Brain pericyte (primary cell): ENCODE measurements around the gene DAB2IP.

Experiments
- DNase-seq: peaks from one replicate; pipeline ENCODE4 v3.0.0-alpha.2; 2012; ENCODE audit warnings: low read depth, low spot score

DAB2IP gene

DNA sequence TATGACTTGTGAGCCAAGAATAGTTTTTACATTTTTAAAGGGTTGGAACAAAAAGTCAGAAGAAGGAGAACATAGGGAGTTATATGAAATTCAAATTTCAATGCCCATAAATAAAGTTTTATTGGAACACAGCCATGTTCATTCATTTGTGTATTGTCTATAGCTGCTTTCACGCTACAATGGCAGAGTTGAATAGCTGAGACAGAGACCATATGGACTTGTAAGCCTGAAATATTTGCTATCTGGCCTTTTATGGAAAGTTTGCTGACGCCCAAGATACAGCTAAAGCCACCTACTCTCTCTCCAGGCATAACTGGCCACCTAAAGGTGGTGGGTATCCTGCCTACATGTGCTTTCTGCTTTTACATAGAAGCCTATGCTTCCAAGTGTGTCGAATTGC lies 10.9 kb downstream of the DAB2IP start:
- no peak for DNase-seq

DNA sequence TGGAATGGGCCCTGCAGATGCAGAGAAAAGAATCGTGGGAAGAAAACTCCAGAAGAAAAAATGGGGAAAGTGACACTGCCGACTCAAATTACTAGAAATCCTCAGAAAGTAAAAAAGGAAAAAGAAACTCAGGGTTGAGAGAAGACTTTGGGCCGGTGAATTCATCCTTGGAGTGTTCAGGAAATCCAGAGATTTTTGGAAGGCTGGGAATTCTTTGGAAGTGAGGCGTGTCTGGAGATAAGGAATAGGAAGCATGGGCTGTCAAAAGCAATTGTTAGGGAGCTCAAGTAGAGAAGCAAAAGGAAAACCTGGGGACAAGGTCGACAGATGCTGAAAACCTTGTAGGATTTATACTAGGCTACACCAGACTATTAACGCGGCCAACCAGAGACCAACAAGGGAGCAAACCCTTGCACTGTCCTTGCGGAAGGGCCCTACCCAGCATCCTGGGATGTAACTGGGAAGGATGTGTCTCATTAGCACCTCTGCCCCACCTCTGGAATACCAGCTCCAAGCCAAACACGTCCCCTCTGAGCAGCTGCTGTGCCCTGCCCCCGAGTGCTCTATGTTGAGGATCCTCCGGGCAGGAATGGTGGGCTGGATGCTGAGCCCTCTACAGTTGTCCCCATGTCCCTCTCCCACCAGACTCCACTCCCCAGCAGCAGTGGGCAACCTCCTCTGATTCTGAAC lies 11.6 kb downstream of the DAB2IP start:
- DNase-seq, result no peak

DNA sequence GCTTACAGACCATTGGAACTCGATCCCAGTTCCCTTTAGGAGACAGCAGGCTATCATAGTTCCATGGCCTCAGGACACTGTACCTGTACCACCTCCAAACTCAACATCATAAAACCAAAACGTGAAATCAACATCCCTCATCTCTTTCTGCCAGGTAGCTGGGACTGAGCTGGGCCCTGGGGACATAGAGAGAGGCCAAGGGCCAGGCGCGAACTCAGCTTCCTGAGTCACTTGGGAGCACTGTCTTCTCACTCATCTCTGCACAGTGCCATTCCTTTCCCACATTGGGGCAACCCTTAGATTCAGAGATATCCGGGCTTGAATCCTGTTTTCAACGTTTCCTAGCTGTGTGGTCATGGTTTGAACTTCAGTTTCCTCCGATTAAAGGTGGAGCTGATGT lies 12.2 kb downstream of the DAB2IP start:
- DNase-seq, result no peak

DNA sequence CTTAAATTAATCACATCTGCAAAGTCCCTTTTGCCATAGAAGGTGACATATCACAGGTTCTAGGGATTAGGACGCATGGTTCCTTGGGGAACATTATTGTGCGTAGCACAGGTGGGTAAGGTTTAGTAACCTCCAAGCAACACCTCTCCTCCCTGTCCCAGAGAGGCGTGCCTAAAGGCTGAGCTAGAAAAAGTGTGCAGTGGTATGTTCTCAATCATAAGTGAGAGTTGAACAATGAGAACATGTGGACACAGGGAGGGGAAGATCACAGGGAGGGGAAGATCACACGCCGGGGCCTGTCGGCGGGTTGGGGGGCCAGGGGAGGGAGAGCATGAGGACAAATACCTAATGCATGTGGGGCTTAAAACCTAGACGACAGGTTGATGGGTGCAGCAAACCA lies 14.9 kb downstream of the DAB2IP start:
- DNase-seq, result no peak

DNA sequence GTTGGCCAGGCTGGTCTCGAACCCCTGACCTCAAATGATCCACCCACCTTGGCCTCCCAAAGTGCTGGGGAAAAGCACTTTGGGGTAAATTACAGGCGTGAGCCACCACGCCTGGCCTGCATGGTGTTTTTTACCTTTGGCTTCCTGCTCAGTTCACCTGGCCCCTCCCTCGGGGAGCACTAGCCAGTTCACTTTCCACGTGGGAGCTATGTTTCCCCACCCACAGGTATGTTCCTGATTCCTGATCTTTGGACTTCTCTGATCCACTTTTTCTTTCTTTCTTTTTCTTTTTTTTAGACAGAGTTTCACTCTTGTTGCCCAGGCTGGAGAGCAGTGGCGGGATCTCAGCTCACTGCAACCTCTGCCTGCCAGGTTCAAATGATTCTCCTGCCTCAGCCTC lies 15.8 kb downstream of the DAB2IP start:
- no peak for DNase-seq

DNA sequence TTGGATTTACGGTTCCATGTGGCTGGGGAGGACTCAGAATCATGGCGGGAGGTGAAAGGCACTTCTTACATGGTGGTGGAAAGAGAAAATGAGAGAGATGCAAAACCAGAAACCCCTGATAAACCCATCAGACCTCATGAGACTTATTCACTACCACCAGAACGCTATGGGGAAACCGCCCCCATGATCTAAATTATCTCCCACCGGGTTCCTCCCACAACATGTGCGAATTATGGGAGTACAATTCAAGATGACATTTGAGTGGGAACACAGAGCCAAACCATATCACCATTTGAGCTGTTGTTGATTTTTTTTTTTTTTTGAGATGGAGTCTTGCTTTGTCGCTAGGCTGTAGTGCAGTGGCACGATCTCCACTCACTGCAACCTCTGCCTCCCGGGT lies 16.5 kb downstream of the DAB2IP start:
- no peak for DNase-seq

DNA sequence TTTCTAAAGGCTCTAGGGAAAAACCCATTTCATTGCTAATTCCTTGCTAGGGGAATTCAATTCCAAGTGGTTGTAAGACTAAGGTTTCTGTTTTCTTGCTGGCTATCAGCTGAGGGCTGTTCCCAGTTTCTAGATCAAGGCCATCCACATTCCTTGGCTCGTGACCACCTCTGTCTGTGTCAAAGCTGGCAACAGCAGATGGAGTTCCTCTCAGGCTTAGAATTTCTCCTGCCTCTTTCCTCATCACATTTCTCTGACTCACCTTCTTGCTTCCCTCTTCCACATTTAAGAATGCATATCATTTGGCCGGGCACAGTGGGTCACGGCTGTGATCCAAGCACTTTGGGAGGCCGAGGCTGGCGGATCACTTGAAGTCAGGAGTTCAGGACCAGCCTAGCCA lies 19.0 kb downstream of the DAB2IP start:
- DNase-seq, result no peak

DNA sequence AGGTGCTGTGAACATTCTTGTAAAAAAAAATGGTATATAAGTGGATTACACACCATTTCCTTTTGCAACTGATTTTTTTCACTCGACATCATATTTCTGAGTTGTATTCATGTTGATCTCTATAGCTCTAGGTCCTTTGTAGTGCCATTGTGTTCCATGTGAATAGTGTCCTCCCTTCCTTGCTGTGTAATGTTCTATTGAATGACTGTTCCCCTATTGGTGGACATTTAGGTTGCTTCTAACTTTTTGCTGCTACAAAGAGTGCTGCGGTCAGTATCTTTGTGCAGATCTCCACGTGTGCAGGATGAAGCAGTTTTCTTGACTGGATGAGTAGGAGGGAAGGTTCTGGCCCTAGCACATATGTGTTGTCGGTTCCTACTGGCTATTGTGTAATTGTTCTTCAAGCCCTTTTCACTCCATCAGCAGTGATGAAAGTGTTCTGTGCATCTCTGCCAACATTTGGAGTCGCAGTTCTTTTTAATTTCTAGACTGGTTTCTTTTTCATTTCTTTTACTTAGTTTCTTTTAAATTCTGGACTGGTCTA lies 20.2 kb downstream of the DAB2IP start:
- no peak for DNase-seq

DNA sequence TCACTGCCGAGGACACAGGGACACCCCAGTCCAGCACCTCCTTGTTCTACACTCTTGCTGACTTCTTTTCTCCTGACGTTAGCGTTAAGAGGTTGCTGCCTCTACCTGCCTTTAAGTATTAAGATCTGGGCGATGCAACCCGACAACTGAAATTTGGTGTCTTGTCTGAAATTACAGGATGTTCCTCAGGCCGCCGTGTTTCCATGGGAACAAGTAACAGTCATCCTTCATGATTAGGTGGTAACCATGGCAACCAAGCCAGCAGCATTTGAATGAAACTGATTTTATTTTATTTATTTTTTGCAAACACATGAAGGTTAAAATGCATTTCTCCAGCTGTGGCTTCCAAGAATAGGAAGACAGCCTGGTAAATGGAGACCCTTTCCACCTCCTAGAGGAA lies 20.8 kb downstream of the DAB2IP start:
- DNase-seq, result no peak

DNA sequence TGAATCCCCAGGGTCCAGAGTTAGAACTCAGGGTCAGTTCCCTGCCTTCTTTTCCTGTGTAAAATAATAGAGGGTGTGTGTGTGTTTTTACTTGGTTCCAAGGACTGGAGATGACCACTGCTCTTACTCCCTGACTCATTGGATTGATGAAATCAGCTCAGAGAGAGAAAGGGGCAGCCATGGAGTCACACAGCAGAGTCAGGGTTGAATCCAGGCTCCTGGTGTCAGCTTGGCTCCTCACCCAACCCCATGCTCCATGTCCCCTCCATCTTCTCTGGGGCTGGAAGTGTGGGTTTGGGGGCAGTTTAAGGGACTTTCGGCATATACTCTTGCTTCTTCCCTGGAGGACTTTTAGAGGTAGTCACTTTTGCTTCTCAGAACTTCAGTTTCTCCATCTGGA lies 21.6 kb downstream of the DAB2IP start:
- no peak for DNase-seq

DNA sequence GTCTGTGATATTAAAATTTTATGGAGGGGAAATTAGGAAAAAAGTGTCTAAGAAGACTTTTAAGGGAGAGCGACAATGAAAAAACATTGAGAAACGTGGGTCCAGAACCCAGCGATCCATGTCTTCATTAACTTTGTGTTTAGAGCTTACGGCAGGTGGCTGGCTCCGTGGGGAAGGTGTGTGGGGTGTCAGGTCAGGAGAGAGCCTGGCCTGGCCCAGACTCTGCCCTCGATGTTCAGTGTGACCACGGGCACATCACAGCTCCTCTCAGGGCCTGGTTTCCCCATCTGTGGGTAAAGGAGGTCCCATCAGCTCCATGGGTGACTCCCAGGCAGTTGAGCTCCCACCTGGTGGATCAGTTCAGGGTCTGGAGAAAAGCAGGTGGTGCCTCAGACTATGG lies 22.1 kb downstream of the DAB2IP start:
- no peak for DNase-seq

DNA sequence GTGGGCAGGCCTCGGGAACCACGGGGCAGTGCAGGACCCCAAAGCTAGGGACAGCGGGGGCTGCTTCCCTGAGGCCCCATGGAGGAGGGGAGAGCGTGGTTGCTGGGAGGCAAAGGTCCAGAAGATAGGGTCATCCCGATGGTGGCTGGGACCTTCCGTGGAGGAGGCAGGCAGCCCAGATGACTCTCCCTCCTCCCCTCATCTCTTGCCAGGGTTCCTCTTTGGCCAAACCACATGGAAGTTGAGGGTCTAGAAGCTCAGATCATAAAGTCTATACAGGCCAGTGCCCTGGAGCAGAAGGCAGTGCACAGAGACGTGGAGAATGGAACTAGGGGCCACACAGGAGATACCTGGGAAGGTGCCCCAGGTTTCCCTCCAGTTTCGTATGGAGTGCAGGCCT lies 22.6 kb downstream of the DAB2IP start:
- DNase-seq, result no peak

DNA sequence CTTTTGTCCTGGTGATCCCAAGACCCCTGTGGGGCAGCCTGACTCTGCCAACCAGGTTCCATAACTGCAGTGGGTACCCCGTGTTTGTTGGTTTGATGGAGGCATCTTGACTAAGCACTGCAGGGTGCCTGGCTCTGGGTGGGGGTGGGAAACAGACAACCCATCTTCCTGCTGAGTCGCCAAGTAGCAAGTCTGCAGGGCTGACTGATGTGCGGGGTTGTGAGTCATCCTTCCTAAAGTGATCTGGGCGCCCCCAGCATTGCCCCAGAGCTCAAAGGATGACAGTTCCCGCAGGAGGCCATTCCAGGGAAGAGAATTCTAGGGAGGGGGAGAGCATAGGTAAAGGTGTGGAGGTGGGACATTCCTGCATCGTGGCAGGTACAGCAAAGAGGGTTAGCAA lies 23.5 kb downstream of the DAB2IP start:
- DNase-seq, result no peak

DNA sequence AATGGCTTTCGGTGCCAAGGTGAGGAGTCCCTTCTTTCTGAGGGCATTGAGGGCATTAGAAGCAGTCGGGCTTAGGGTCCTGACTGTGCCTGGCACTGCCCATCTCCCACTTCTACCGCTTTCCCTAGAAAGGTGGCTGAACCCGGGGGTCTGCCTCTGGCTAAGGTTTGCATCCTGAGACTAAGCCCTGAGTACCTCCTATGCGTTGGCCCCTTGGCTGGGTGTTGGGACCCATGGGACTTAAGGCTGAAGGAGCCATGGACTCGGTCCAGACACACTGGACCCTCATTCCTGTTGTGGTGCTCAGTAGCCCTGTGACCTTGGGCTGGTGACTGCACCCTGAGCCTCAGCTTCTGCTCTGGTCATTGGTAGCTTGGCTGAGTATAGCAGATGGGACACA lies 23.9 kb downstream of the DAB2IP start:
- no peak for DNase-seq

DNA sequence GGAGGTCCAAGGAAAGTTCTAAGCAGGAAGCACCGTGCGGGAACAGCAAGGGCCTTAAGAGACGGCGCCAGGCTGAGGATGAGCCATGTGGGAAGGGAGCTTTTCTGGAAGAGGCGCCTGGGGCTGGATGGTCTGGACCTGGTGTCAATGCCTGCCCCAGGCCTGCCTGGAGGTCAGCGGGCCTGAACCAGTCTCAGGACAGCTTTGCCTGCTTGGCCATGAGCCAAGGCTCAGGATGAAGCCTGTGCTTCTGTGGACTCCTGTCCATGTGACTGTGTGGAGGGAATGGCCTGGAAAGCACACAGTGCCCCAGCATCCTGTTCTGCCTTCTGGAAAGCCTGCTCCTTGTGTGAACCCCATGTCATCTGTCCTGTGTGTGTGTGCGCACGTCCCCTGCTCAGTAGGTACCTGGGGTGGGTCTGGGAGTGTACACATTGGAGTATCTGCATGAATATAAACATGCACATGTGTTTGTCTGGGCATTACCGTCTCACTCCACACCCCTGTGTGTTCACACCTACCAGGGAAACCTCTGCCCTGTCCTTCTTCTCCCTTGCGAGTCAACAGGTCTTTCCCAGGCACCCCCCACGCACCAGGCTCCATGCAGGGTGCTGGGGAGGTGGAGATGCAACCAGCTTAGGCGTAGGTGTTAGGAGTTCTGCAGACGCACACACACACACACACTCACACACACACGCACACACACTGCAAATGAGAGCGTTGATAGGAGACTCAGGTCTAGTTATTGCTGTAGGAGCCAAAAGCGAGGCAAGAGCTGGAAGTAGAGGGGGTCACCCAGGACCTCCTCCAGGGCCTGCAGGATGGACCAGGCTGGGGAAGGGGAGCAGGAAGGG lies 24.8 kb downstream of the DAB2IP start:
- DNase-seq, result no peak

DNA sequence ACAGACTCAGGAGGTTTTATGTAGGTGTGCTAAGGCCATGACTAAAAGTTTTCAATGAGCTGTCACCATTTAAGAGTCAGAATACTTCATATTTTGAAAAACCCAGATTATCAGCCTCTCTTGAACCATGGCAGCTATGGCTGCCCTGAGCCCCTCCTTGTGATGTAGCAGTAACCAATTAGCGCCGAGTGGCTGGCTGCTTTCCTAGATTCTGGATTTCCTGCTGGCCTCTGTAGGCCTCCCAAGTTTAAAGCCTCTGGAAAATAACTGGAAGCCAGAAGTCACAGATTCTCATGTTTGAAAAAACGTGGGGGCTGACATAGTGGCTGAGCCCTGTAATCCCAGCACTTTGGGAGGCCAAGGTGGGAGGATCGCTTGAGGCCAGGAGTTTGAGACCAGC lies 25.5 kb downstream of the DAB2IP start:
- no peak for DNase-seq

DNA sequence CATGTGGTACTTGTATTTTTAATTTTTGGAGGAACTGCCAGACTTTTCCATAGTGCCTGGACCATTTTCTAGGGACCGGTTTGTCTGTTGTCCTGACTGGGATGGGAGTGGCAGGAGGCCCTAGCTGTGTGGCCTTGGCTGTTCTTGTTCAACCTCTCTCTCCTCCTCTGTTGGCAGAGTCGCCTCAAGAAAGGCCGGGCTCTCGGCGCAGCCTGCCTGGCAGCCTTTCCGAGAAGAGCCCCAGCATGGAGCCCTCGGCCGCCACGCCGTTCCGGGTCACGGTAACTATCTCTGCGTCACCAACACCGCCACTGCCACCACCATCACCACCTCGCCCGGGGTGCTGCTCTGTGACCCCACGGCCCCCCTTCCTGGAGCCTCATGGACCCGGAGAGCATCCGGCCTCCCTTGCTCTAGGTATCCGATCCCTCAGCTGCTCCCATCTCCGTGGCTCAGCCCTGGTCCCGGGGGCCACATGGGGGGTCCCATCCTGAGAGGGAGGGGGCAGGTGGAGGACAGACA lies 27.1 kb downstream of the DAB2IP start:
- DNase-seq, result no peak

DNA sequence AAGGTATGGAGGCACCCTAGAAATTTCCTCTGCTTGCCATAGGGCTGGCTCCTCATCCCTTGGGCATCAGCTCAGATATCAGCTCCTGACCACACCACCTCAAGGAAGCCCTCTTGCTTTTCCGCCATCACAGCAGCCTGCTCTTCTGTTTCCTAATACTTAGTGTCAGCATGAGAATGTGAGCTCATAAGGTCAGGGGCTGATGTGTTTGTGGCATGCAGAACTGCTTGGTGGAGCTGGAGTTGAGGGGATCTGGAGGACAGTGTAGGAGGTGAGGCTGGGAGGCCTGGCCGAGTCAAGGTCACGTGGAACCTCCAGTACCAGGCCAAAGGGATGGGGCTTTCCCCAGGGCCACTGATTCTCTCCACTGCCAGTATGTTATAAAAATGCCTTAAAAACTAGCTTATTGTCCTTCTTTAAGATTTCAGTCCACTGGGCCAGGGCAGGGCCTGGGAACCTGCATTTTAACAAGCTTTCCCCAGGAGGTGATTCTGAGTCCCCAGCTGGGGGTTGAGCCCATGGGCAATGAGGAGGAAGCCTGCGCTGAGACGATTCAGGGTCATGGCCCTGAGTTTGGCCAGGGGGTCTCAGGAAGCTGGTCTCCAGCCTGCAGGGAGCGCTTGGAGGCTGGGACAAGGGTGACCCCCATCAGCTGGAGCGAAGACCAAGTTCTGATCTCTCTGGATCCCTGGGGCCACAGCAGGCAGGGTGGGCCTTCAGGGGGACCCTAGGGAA lies 28.6 kb downstream of the DAB2IP start:
- DNase-seq, result no peak

DNA sequence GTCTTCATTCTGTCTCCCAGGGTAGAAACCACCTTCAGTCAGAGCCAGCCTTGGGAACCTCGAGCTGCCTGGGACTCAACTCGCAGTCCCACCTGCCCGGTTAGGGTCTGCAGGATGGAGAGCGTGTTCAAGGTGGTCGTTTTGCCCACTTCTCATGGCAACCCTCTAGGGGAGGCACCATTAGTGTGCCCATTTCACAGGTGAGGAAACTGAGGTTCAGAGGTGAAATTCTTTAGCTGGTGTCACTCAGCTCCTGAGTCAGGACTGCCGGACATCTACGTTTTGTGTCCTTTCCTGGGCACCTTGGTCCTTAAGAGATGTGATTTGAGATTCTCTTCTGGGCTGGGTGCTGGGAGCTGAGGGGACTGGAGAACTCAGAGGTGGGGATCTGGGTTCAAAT lies 30.0 kb downstream of the DAB2IP start:
- DNase-seq, result no peak

DNA sequence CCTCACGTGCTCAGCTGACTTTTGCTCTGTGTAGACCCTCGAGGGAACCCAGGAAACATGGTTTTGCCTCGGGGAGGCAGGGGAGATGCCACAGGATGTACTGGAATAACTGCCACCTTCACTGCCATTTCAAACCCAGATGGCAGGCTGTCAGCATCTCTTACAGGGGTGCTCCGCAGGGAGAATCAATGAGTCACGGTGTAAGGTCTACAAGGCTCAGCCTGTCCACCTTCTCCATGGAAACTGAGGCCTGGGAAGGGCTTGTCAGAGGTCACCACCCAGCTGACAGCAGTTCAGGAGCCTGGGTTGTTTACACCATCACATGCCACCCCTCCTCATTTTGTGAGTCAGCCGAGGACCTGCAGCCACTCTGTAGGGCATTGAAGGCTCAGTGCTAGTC lies 30.8 kb downstream of the DAB2IP start:
- DNase-seq, result no peak

DNA sequence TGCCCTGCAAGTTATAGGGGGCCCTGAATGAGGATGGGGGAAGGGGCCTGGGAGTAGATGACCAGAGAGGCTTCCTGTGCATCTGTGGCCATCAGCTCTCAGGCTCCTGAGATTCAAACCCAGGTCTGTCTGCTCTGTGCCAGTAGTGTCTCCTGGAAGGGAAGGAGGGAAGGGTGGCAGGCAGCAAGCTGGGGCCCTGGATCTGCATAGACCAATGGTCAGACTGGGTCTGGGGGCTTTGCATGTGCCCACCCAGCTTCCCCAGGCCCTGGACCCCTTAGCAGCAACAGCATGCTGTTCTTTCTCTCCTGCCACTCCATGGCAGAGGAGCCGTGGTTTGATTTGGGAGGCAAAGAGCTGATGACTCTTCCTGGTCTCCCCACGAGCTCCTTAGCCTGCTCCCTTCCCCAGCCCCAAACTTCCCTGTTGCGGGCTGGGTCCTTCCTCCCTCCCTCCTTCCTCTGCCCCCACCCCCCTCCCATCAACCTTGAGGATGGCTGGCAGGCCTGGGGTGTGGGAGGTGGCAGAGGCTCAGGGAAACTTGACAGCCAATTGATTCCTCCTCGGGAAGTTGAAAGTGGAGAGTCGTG lies 31.6 kb downstream of the DAB2IP start:
- DNase-seq, result no peak

DNA sequence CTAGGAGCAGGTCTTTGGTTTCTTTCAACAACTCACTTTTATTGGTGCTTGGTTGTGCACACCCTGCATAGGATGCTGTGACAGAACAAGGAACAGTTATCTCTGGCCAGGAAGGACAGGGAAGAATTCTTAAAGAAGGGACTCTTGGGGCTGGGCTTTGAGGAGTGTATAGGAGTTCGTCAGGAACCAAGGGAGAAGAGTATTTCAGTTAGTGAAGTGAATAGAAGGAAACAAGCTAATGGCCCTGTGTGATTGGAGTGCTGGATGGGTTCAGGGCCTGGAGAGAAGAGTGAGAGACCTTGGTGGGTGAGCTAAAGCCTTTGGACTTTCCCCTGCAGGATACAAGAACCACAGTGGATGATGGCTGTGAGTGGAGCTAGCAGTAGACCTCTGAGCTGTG lies 32.2 kb downstream of the DAB2IP start:
- DNase-seq, result no peak
